Gastrocnemius medialis (tissue), 4 donors: ENCODE results near the gene IFI27L2.

Experiments used
- POLR2A ChIP-seq, 2 donors: fragments of 450-650 bp; IDR thresholded peaks; one replicate each; pipeline ENCODE4 v1.6.1; 2017; ENCODE audit warnings: antibody characterized with exemption in 2 of 2, mild to moderate bottlenecking in 2 of 2, moderate library complexity in 2 of 2
- TF ChIP-seq, protein P1 (sequence below), 5 experiments: fragments of 450-650 bp in 3 of 5; fragments of 200-600 bp in 2 of 5; sonication (generic) in 2 of 5; IDR thresholded peaks in 4 of 5; conservative IDR thresholded peaks in 1 of 5; 1 replicate in 4 of 5; 2 replicates in 1 of 5; pipeline ENCODE4 v1.5.1; 2016 to 2019; ENCODE audit warnings: antibody characterized with exemption in 5 of 5, mild to moderate bottlenecking in 3 of 5, moderate library complexity in 3 of 5

DNA sequence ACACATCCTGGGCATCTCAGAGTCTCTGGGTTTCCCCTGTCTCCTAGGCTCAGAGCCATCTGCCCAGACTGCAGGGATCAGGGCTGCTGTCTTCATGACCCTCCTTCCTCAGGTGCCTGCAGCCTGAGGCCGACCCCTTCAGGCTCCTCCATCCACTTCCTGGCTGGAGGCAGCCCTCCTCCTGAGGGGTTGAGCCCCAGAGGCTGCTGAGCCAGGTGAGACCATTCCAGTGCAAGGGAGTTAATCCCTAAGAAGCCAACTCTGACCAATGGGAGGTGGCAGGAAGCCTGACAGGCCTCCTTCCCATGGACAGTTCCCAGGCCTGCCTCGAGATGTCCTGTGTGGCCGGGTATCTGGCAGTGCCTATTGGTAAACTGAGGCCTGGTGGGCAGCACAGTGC is 36.3 kb upstream of the IFI27L2 start:
- TF ChIP-seq, protein P1, sequence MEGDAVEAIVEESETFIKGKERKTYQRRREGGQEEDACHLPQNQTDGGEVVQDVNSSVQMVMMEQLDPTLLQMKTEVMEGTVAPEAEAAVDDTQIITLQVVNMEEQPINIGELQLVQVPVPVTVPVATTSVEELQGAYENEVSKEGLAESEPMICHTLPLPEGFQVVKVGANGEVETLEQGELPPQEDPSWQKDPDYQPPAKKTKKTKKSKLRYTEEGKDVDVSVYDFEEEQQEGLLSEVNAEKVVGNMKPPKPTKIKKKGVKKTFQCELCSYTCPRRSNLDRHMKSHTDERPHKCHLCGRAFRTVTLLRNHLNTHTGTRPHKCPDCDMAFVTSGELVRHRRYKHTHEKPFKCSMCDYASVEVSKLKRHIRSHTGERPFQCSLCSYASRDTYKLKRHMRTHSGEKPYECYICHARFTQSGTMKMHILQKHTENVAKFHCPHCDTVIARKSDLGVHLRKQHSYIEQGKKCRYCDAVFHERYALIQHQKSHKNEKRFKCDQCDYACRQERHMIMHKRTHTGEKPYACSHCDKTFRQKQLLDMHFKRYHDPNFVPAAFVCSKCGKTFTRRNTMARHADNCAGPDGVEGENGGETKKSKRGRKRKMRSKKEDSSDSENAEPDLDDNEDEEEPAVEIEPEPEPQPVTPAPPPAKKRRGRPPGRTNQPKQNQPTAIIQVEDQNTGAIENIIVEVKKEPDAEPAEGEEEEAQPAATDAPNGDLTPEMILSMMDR (IDR thresholded peaks at IDR 0.05 in 4 of 5, conservative IDR thresholded peaks at IDR 0.05 in 1 of 5) = no peak
- no peak for TF ChIP-seq POLR2A (IDR thresholded peaks at IDR 0.05)
